RWPE2 (cell line): ENCODE data around the gene CLPSL1.

ENCODE experiments used
- ATAC-seq: fragments of 200-7000 bp; cut with Tn5 transposase; 3 replicates; pipeline ENCODE4 v1.9.1; 2021; ENCODE audit warnings: low read depth
- DNase-seq: peaks from one replicate; pipeline ENCODE4 v3.0.0-alpha.2; 2020; ENCODE audit warnings: low spot score
- H3K27ac ChIP-seq: fragments of 450-650 bp; 2 replicates; pipeline ENCODE4 v1.5.1; 2017; ENCODE audit warnings: mild to moderate bottlenecking; ENCODE audit not compliant: poor library complexity, severe bottlenecking
- H3K27me3 ChIP-seq: fragments of 250-450 bp; sonication (Bioruptor Pico); 2 replicates; pipeline ENCODE4 v1.5.1; 2021; ENCODE audit warnings: mild to moderate bottlenecking, moderate library complexity; ENCODE audit not compliant: insufficient read depth, poor library complexity, severe bottlenecking
- H3K36me3 ChIP-seq: fragments of 250-450 bp; sonication (Bioruptor Pico); 2 replicates; pipeline ENCODE4 v1.5.1; 2020; ENCODE audit warnings: low read depth, mild to moderate bottlenecking, moderate library complexity
- H3K4me1 ChIP-seq: fragments of 250-450 bp; sonication (Bioruptor Pico); 2 replicates; pipeline ENCODE4 v1.5.1; 2021; ENCODE audit warnings: mild to moderate bottlenecking, moderate library complexity; ENCODE audit not compliant: insufficient read depth, poor library complexity, severe bottlenecking
- H3K4me3 ChIP-seq: fragments of 250-450 bp; sonication (Bioruptor Pico); 2 replicates; pipeline ENCODE4 v1.5.1; 2021; ENCODE audit warnings: mild to moderate bottlenecking, moderate library complexity; ENCODE audit not compliant: severe bottlenecking
- H3K9me3 ChIP-seq: fragments of 250-450 bp; sonication (Bioruptor Pico); 2 replicates; pipeline ENCODE4 v1.5.1; 2021; ENCODE audit warnings: mild to moderate bottlenecking, moderate library complexity; ENCODE audit not compliant: severe bottlenecking
- CTCF ChIP-seq: fragments of 450-650 bp; IDR thresholded peaks from one replicate; pipeline ENCODE4 v1.5.1; 2017; ENCODE audit warnings: mild to moderate bottlenecking, moderate library complexity; ENCODE audit not compliant: poor library complexity, severe bottlenecking

Gene CLPSL1

GRCh38 chr6:35771343-35771627 is 9.5 kb upstream of the CLPSL1 start:
- H3K4me1 ChIP-seq, result no peaks in the 10 kb centered on the region
- ATAC-seq (no peak; the same call in 2 of the 3 replicates), DNase-seq (no peak)
- no peaks in the 10 kb centered on the region for H3K27me3 ChIP-seq
- no peak for TF ChIP-seq CTCF
- H3K4me3 ChIP-seq, result no peak overlapping the region
- H3K27ac ChIP-seq, result no peak overlapping the region
- H3K9me3 ChIP-seq, result no peaks in the 10 kb centered on the region
- no peaks in the 10 kb centered on the region for H3K36me3 ChIP-seq

GRCh38 chr6:35774116-35774794 is 6.6 kb upstream of the CLPSL1 start:
- Histone ChIP-seq H3K27ac (no peak overlapping the region), H3K27me3 (no peaks in the 10 kb centered on the region), H3K4me3 (no peak overlapping the region), H3K36me3 (no peaks in the 10 kb centered on the region), H3K9me3 (no peaks in the 10 kb centered on the region), H3K4me1 (no peaks in the 10 kb centered on the region)
- ATAC-seq (no peak), DNase-seq (no peak)
- no peak for TF ChIP-seq CTCF

GRCh38 chr6:35775031-35775430 is 5.8 kb upstream of the CLPSL1 start:
- TF ChIP-seq CTCF, result no peak
- Histone ChIP-seq H3K27me3 (no peaks in the 10 kb centered on the region), H3K36me3 (no peaks in the 10 kb centered on the region), H3K9me3 (no peaks in the 10 kb centered on the region), H3K4me3 (no peak overlapping the region), H3K4me1 (no peaks in the 10 kb centered on the region), H3K27ac (no peak overlapping the region)
- no peak for DNase-seq
- ATAC-seq, result no peak

DNA sequence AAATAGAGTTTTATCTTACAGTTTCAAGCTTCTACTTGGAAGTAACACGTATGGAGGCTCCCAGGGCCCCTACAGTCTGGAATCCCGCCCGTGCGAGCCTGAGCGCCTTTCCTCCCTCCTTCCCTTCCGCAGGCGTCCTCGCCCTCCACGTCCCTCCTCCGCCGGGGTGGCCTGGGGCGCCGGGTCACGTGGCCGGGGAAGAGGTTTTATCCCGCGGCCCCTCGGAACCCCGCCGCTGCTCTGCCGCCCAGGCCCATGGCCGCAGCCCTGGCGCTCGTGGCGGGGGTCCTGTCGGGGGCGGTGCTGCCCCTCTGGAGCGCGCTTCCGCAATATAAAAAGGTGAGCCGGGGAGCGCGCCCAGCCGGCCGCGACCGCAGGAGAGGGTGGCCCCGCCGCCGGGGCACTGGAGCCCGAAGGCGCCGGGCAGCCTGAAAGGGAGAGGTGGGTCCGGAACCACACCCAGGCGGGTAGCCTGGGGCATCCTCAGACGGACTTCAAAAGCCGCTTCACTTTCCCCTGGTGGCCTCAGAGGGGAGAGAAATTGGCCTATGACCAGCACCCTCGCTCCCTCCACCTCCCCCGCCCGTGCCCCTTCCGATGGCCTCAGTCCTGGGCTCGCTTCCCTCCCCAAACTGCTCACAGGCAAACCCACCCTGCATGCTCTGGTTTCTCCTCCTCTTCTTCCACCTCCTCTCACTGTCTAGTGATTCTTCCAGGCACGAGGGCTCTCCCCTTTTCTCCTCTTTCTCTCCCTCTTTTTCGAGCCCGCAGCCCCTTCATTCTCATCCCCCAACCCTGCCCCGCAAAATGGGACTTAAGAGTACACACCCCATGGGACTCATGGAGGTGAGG is 4.2 kb upstream of the CLPSL1 start, which contains the start of gene CLPSL2:
TSS of gene CLPSL2 (plus strand) at position 235 of the 852 bp plus-strand sequence. CDS start at position 256, 21 bp downstream.
- TF ChIP-seq CTCF, result no peak
- ATAC-seq (peak; percentile 65), DNase-seq (no peak)
- H3K27ac ChIP-seq, result no peak within 1 kb of the TSS
- no peaks in the 10 kb centered on the region for H3K9me3 ChIP-seq
- H3K4me1 ChIP-seq, result no peaks in the 10 kb centered on the region
- H3K36me3 ChIP-seq, result no peaks in the 10 kb centered on the region
- no peaks in the 10 kb centered on the region for H3K27me3 ChIP-seq
- H3K4me3 ChIP-seq, result peak within 1 kb of the TSS; percentile 55
